ENCODE measurements around the gene WDR82. TPM values are rescaled to one million over a fixed set of nuclear protein-coding genes. Genes with fewer than 3 reads are reported as not detected.
A peak's percentile ranks its signal among the peaks of the same experiment; 100 is the strongest.

Gene WDR82
- total RNA-seq, 2 donors from 2014 or later: 78.4 to 84.2 TPM

DNA sequence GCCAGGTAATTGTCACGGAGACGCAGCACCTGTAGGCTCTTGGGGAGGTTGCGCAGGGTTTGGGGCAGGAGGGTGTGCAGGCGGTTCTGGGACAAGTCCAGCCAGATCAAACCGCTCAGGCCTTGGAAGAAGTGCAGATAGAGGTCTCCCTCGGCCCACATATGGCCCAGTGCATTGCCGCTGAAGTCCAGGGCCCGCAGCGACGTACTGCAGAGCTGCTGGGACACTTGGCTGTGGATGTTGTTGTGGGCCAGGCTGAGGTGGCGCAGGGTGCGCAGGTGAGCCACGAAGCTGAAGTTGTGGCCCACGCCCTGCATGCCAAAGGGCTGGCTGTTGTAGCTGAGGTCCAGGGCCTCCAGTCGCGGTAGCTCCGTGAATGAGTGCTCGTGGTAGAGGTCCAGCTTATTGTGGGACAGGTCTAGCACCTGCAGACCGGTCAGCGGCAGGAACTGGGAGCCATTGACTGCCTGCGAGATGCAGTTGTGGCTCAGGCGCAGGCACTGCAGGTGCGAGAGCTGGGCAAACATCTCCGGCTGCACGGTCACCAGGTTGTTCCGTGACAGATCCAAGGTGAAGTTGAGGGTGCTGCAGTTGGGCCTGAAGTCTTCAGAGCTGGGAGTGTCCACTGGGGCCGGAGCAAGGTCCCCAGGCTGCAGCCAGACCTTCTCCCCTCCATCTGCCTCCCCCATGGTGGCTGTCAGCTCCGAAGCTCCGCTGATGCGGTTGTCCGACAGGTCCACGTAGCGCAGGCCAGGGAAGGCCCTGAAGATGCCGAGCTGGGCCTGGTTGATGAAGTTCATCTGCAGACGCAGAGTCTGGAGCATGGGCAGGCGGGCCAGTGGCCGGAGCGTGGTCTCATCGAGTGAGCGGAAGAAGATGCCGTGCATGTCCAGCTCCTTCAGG lies 55.9 kb downstream of the WDR82 start:
- Histone ChIP-seq H3K27ac (ENCODE audit: low read depth, low read length) (no peak overlapping the region), H3K27me3 (ENCODE audit: control insufficient read depth, insufficient read depth, low read length, poor library complexity, severe bottlenecking) (no peaks in the 10 kb centered on the region), H3K9me3 (ENCODE audit: control insufficient read depth, low read length) (no peaks in the 10 kb centered on the region), H3K36me3 (ENCODE audit: control insufficient read depth, insufficient read depth, low read length) (no peaks in the 10 kb centered on the region), H3K4me3 (ENCODE audit: low read length) (no peak overlapping the region), H3K4me1 (ENCODE audit: control insufficient read depth, insufficient read depth, low read length) (peaks cover 8% of the 10 kb centered on the region), H3K9ac (ENCODE audit: extremely low read depth, low read length, poor library complexity, severe bottlenecking) (no peak overlapping the region)
- Mint-ChIP-seq H3K36me3 (ENCODE audit: low read depth) (no peaks in the 10 kb centered on the region), H3K27me3 (ENCODE audit: insufficient read depth) (no peaks in the 10 kb centered on the region), H3K9me3 (no peaks in the 10 kb centered on the region), H3K27ac (no peak overlapping the region), H3K4me3 (no peak overlapping the region), H3K4me1 (peaks cover 6% of the 10 kb centered on the region)
- peak; percentile 42 for DNase-seq
- TF ChIP-seq, protein P1, sequence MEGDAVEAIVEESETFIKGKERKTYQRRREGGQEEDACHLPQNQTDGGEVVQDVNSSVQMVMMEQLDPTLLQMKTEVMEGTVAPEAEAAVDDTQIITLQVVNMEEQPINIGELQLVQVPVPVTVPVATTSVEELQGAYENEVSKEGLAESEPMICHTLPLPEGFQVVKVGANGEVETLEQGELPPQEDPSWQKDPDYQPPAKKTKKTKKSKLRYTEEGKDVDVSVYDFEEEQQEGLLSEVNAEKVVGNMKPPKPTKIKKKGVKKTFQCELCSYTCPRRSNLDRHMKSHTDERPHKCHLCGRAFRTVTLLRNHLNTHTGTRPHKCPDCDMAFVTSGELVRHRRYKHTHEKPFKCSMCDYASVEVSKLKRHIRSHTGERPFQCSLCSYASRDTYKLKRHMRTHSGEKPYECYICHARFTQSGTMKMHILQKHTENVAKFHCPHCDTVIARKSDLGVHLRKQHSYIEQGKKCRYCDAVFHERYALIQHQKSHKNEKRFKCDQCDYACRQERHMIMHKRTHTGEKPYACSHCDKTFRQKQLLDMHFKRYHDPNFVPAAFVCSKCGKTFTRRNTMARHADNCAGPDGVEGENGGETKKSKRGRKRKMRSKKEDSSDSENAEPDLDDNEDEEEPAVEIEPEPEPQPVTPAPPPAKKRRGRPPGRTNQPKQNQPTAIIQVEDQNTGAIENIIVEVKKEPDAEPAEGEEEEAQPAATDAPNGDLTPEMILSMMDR (conservative IDR thresholded peaks at IDR 0.05): no peak
- WGBS, 2 experiments (ENCODE audit: insufficient coverage in 1 of 2, insufficient read length in 1 of 2): 90 to 93% methylated on average over 35 to 41 of the region's 41 CpGs

DNA sequence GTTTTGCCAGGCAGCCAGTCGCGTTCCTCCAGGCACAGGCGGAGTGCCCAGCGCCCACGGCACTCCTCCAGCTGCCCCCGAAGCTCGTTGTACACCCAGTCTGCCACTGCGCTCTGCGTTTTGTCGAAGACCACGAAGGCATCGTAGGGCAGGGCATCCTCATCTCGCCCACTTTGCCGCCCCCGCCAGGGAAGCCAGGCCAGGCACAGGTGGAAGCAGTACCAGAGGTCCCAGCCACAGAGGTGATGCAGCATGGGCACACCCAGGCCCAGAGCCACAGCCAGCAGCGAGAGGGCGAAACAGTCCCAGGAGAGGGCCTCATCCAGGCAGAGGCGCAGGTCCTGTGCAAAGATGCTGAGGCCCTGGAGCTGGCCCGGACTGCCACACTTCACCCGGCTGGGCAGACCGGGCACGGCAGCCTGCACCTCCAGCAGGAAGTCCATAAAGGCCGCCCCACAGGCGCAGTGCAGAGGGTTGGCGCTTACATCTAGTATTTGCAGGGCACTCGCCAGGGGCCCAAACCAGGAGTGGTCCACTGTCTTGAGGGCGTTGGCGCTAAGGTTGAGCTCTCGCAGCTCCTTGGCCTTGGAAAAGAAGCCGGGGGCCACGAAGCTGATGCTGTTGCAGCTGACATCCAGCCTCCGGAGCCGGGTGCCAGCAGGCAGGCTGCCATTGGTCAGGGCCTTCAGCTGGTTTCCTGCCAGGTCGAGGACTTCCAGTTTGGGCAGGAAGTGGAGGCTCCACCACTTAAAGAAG lies 56.7 kb downstream of the WDR82 start:
- H3K4me3 ChIP-seq (ENCODE audit: low read length): no peak overlapping the region
- no peaks in the 10 kb centered on the region for H3K36me3 ChIP-seq (ENCODE audit: control insufficient read depth, insufficient read depth, low read length)
- Mint-ChIP-seq H3K9me3 (no peaks in the 10 kb centered on the region), H3K27me3 (ENCODE audit: insufficient read depth) (no peaks in the 10 kb centered on the region), H3K36me3 (ENCODE audit: low read depth) (no peaks in the 10 kb centered on the region), H3K4me1 (peaks cover 10% of the 10 kb centered on the region), H3K4me3 (no peak overlapping the region), H3K27ac (no peak overlapping the region)
- WGBS, 2 experiments (ENCODE audit: insufficient coverage in 1 of 2, insufficient read length in 1 of 2): 94 to 95% methylated on average over 33 to 34 of the region's 34 CpGs
- peaks cover 8% of the 10 kb centered on the region for H3K4me1 ChIP-seq (ENCODE audit: control insufficient read depth, insufficient read depth, low read length)
- H3K27ac ChIP-seq (ENCODE audit: low read depth, low read length): no peak overlapping the region
- DNase-seq: peak; percentile 46
- TF ChIP-seq, protein P1 (conservative IDR thresholded peaks at IDR 0.05): no peak
- H3K27me3 ChIP-seq (ENCODE audit: control insufficient read depth, insufficient read depth, low read length, poor library complexity, severe bottlenecking): no peaks in the 10 kb centered on the region
- H3K9ac ChIP-seq (ENCODE audit: extremely low read depth, low read length, poor library complexity, severe bottlenecking): no peak overlapping the region
- no peaks in the 10 kb centered on the region for H3K9me3 ChIP-seq (ENCODE audit: control insufficient read depth, low read length)

DNA sequence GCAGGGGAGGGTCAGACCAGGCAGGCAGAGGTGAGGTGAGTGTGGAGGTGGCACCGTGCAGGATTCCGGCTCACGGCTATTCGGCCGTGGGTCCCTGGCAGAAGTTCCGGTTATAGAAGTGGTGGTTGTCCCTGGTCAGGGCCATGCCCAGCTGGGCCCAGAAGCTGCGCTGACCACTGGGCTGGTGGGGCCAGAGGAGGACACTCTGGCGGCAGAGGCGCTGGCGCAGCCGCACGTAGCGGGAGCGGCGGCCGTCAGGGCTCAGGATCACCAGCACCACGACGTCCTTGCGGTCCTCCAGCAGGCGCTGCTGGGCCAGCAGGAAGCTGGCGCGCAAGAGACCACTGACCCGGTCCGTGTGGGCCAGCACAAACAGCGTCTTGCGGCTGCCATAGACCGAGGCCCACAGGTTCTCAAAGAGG lies 57.3 kb downstream of the WDR82 start:
- 94 to 96% methylated on average over 22 to 27 of the region's 27 CpGs for WGBS, 2 experiments (ENCODE audit: insufficient coverage in 1 of 2, insufficient read length in 1 of 2)
- peak; percentile 45 for DNase-seq
- Histone ChIP-seq H3K4me3 (ENCODE audit: low read length) (no peak overlapping the region), H3K27ac (ENCODE audit: low read depth, low read length) (no peak overlapping the region), H3K4me1 (ENCODE audit: control insufficient read depth, insufficient read depth, low read length) (peaks cover 8% of the 10 kb centered on the region), H3K9ac (ENCODE audit: extremely low read depth, low read length, poor library complexity, severe bottlenecking) (no peak overlapping the region), H3K27me3 (ENCODE audit: control insufficient read depth, insufficient read depth, low read length, poor library complexity, severe bottlenecking) (no peaks in the 10 kb centered on the region), H3K9me3 (ENCODE audit: control insufficient read depth, low read length) (no peaks in the 10 kb centered on the region), H3K36me3 (ENCODE audit: control insufficient read depth, insufficient read depth, low read length) (no peaks in the 10 kb centered on the region)
- TF ChIP-seq, protein P1 (conservative IDR thresholded peaks at IDR 0.05): no peak
- Mint-ChIP-seq H3K4me1 (peaks cover 10% of the 10 kb centered on the region), H3K36me3 (ENCODE audit: low read depth) (no peaks in the 10 kb centered on the region), H3K9me3 (no peaks in the 10 kb centered on the region), H3K4me3 (no peak overlapping the region), H3K27me3 (ENCODE audit: insufficient read depth) (no peaks in the 10 kb centered on the region), H3K27ac (no peak overlapping the region)

Measured in endodermal cell (in vitro differentiated cells).